Stomach (tissue), 9 donors: ENCODE results near the gene TRPM3. TPM values are rescaled to one million over a fixed set of nuclear protein-coding genes. Genes with fewer than 3 reads are reported as not detected.
A peak's percentile ranks its signal among the peaks of the same experiment; 100 is the strongest.

Experiments used
- DNase-seq, 2 donors: peaks; one replicate each; pipeline versions ENCODE4 v3.0.0 to v3.0.0-alpha.2; 2013 to 2019
- H3K27ac ChIP-seq, 5 donors: fragments of 200-600 bp in 4 of 5; sonication (generic) in 4 of 5; one replicate each; pipeline ENCODE4 v1.5.1; 2013 to 2019; ENCODE audit warnings: mild to moderate bottlenecking in 1 of 5, moderate library complexity in 1 of 5
- H3K27me3 ChIP-seq, 3 donors: fragments of 200-600 bp; sonication (generic); one replicate each; pipeline ENCODE4 v1.5.1; 2017 to 2019; ENCODE audit warnings: mixed run types in 1 of 3
- H3K36me3 ChIP-seq, 4 donors: fragments of 200-600 bp; sonication (generic); 1 replicate in 3 of 4; 2 replicates in 1 of 4; pipeline ENCODE4 v1.5.1; 2016 to 2019
- H3K4me1 ChIP-seq, 4 donors: fragments of 200-600 bp; sonication (generic); one replicate each; pipeline ENCODE4 v1.5.1; 2016 to 2019
- H3K4me3 ChIP-seq, 4 donors: fragments of 200-600 bp; sonication (generic) in 3 of 4; one replicate each; pipeline ENCODE4 v1.5.1; 2016 to 2019; ENCODE audit warnings: mild to moderate bottlenecking in 1 of 4
- H3K9me3 ChIP-seq, 4 donors: fragments of 200-600 bp; sonication (generic); one replicate each; pipeline ENCODE4 v1.5.1; 2016 to 2019
- CTCF ChIP-seq, 7 experiments: fragments of 450-650 bp in 4 of 7; fragments of 200-600 bp in 3 of 7; sonication (generic) in 3 of 7; IDR thresholded peaks; one replicate each; pipeline ENCODE4 v1.5.1; 2016 to 2019; ENCODE audit warnings: antibody characterized with exemption in 7 of 7, control low read depth in 2 of 7, mild to moderate bottlenecking in 1 of 7
- EP300 ChIP-seq: sonication (generic); formaldehyde crosslinking; IDR thresholded peaks from one replicate; pipeline ENCODE4 v1.6.1; 2017; ENCODE audit warnings: antibody characterized with exemption
- POLR2A ChIP-seq, 4 donors: fragments of 450-650 bp; IDR thresholded peaks; one replicate each; pipeline ENCODE4 v1.6.1; 2016; ENCODE audit warnings: antibody characterized with exemption in 4 of 4, control low read depth in 2 of 4, mild to moderate bottlenecking in 1 of 4, moderate library complexity in 1 of 4
- POLR2AphosphoS5 ChIP-seq, 3 donors: sonication (generic); formaldehyde crosslinking; IDR thresholded peaks; one replicate each; pipeline ENCODE4 v1.6.1; 2016; ENCODE audit warnings: antibody characterized with exemption in 3 of 3
- WGBS, 5 donors: extraction: QIAGEN DNeasy Blood & Tissue Kit in 3 of 5; methylation state at CpG; one replicate each; pipeline versions ENCODE4 v1.1.5 to v1.1.7; 2013 to 2018; 5-methylcytosine and 5-hydroxymethylcytosine counted together
- intact Hi-C: fragments of 100-400 bp; cut with DNase I; formaldehyde crosslinking; loops from one replicate; pipeline ENCODE4 v1.15.1; 2023; ENCODE audit warnings: low total_unique reads
- polyA plus RNA-seq, 3 donors: library from polyadenylated mRNA; stranded (reverse); fragments of 200-250 nt; gene quantifications; one replicate each; pipeline ENCODE4 v1.2.3, GENCODE V29; 2013
- total RNA-seq, 5 donors: library from RNA; depleted of rRNA; stranded (reverse); fragments of >200 nt; gene quantifications; one replicate each; pipeline versions ENCODE4 v1.1.0 to v1.2.3, GENCODE V29; 2014 to 2016
- donor health status: healthy with polysubstance abuse.
- donor health status: Bipolar disorder and iron deficiency.
- donor health status: healthy.

TRPM3 gene
- total and polyA plus RNA-seq, 8 donors = 0.03 to 6.2 (median 1.5) TPM

- no peak overlapping the region for H3K27ac ChIP-seq
- H3K9me3 ChIP-seq = no peaks in the 10 kb centered on the region
- no peaks in the 10 kb centered on the region for H3K36me3 ChIP-seq
- H3K4me1 ChIP-seq = no peaks in the 10 kb centered on the region
- no peaks in the 10 kb centered on the region for H3K27me3 ChIP-seq
- no peak for DNase-seq
- intact Hi-C loops = loop anchor here (10.0 kb wide), 1 partner anchor 602 kb away; no protein-coding TSS in a partner anchor
- TF ChIP-seq CTCF (IDR thresholded peaks at IDR 0.05) (no peak), POLR2A (IDR thresholded peaks at IDR 0.05) (no peak), EP300 (no peak), POLR2AphosphoS5 (IDR thresholded peaks at IDR 0.05) (no peak)
- no peak overlapping the region for H3K4me3 ChIP-seq
- 84 to 93% (median 90%) methylated on average over 8 of the region's 8 CpGs for WGBS, 5 donors
These were observed 479.1 kb downstream of the TRPM3 start for GRCh38 chr9:70642341-70642740.

- no peak for TF ChIP-seq CTCF (IDR thresholded peaks at IDR 0.05)
- TF ChIP-seq POLR2A (IDR thresholded peaks at IDR 0.05) = no peak
- TF ChIP-seq POLR2AphosphoS5 (IDR thresholded peaks at IDR 0.05) = no peak
- TF ChIP-seq EP300 = no peak
- no peaks in the 10 kb centered on the region for H3K4me1 ChIP-seq
- no peaks in the 10 kb centered on the region for H3K27me3 ChIP-seq
- no peak overlapping the region for H3K27ac ChIP-seq
- peak in 1 of 2 donors; percentile 44 for DNase-seq
- H3K36me3 ChIP-seq = no peaks in the 10 kb centered on the region
- no peaks in the 10 kb centered on the region for H3K9me3 ChIP-seq
- H3K4me3 ChIP-seq = no peak overlapping the region
- intact Hi-C loops = loop anchor here (10.0 kb wide), 1 partner anchor 603 kb away; no protein-coding TSS in a partner anchor
- WGBS, 5 donors = 53 to 70% (median 59%) methylated on average over 1 of the region's 1 CpG
These were observed 479.8 kb downstream of the TRPM3 start for GRCh38 chr9:70641631-70642030.

GRCh38 chr9:70641031-70641430 is 480.4 kb downstream of the TRPM3 start:
- Histone ChIP-seq H3K4me3 (no peak overlapping the region), H3K36me3 (no peaks in the 10 kb centered on the region), H3K9me3 (no peaks in the 10 kb centered on the region), H3K27ac (no peak overlapping the region), H3K4me1 (no peaks in the 10 kb centered on the region), H3K27me3 (no peaks in the 10 kb centered on the region)
- 80 to 88% (median 83%) methylated on average over 4 of the region's 4 CpGs for WGBS, 5 donors
- intact Hi-C loops = loop anchor here (10.0 kb wide), 1 partner anchor 604 kb away; no protein-coding TSS in a partner anchor
- DNase-seq = no peak
- TF ChIP-seq CTCF (IDR thresholded peaks at IDR 0.05) = no peak
- TF ChIP-seq POLR2AphosphoS5 (IDR thresholded peaks at IDR 0.05) = no peak
- no peak for TF ChIP-seq EP300
- TF ChIP-seq POLR2A (IDR thresholded peaks at IDR 0.05) = no peak

GRCh38 chr9:70639853-70640814 is 481.3 kb downstream of the TRPM3 start:
- Histone ChIP-seq H3K4me1 (no peaks in the 10 kb centered on the region), H3K36me3 (no peaks in the 10 kb centered on the region), H3K4me3 (no peak overlapping the region), H3K27ac (no peak overlapping the region), H3K27me3 (no peaks in the 10 kb centered on the region), H3K9me3 (no peaks in the 10 kb centered on the region)
- WGBS, 5 donors = 46 to 56% (median 50%) methylated on average over 15 of the region's 15 CpGs
- peak in 1 of 2 donors; percentile 80 for DNase-seq
- intact Hi-C loops = loop anchor here (10.0 kb wide), 1 partner anchor 605 kb away; no protein-coding TSS in a partner anchor
- TF ChIP-seq EP300 (no peak), CTCF (IDR thresholded peaks at IDR 0.05) (peak in 5 of 7 experiments; percentile 29 to 56 (median 46)), POLR2A (IDR thresholded peaks at IDR 0.05) (no peak)
